HG03196 (cell line): ENCODE measurements around the gene PKHD1.

ENCODE experiments used
- ATAC-seq: cut with Tn5 transposase; IDR thresholded peaks from one replicate; pipeline ENCODE4 v1.9.1; 2021; ENCODE audit not compliant: unreplicated experiment

Gene PKHD1

GRCh38 chr6:52087498-52087999 is at the start of gene PKHD1:
Gene PKHD1, minus strand, starts transcription at chr6:52087613. Its CDS starts 2,680 bp downstream, at chr6:52084933.
- no peak for ATAC-seq

- ATAC-seq: no peak
Observed at GRCh38 chr6:52136934-52137467, 49.6 kb upstream of the PKHD1 start.

GRCh38 chr6:52136055-52136454 is 48.6 kb upstream of the PKHD1 start:
- no peak for ATAC-seq

- ATAC-seq: no peak
Observed at GRCh38 chr6:52135217-52135616, 47.8 kb upstream of the PKHD1 start.

- no peak for ATAC-seq
Observed at GRCh38 chr6:52134011-52134410, 46.6 kb upstream of the PKHD1 start.

- ATAC-seq: no peak
Observed at GRCh38 chr6:52133324-52133723, 45.9 kb upstream of the PKHD1 start.

- ATAC-seq: no peak
Observed at GRCh38 chr6:52132292-52132691, 44.9 kb upstream of the PKHD1 start.

GRCh38 chr6:52130440-52130839 is 43.0 kb upstream of the PKHD1 start:
- ATAC-seq: no peak

GRCh38 chr6:52127957-52128356 is 40.5 kb upstream of the PKHD1 start:
- no peak for ATAC-seq

- no peak for ATAC-seq
Observed at GRCh38 chr6:52126231-52126630, 38.8 kb upstream of the PKHD1 start.

GRCh38 chr6:52125572-52125971 is 38.2 kb upstream of the PKHD1 start:
- ATAC-seq: no peak

GRCh38 chr6:52125139-52125538 is 37.7 kb upstream of the PKHD1 start:
- no peak for ATAC-seq

GRCh38 chr6:52124126-52125121 is 37.0 kb upstream of the PKHD1 start:
- no peak for ATAC-seq

GRCh38 chr6:52123251-52123650 is 35.8 kb upstream of the PKHD1 start:
- ATAC-seq: no peak

GRCh38 chr6:52117352-52117751 is 29.9 kb upstream of the PKHD1 start:
- ATAC-seq: no peak

- ATAC-seq: no peak
Observed at GRCh38 chr6:52116605-52116948, 29.2 kb upstream of the PKHD1 start.

GRCh38 chr6:52115891-52116604 is 28.6 kb upstream of the PKHD1 start:
- no peak for ATAC-seq

GRCh38 chr6:52115145-52115741 is 27.8 kb upstream of the PKHD1 start:
- ATAC-seq: no peak

- ATAC-seq: no peak
Observed at GRCh38 chr6:52109171-52109571, 21.8 kb upstream of the PKHD1 start.

- ATAC-seq: no peak
Observed at GRCh38 chr6:52108128-52108527, 20.7 kb upstream of the PKHD1 start.

GRCh38 chr6:52106994-52107393 is 19.6 kb upstream of the PKHD1 start:
- ATAC-seq: no peak
